H1 (cell line): ENCODE results near the gene LAMC3. TPM values are rescaled to one million over a fixed set of nuclear protein-coding genes. Genes with fewer than 3 reads are reported as not detected.

Experiments used
- CTCF ChIA-PET: fragments of 300-600 bp; sonication (Branson Sonifier 250); formaldehyde crosslinking; loops from one replicate; lab custom pipeline; 2021; ENCODE audit not compliant: partially characterized antibody; lab: Charles Lee
- POLR2A ChIA-PET: fragments of 300-600 bp; sonication (Branson Sonifier 250); formaldehyde crosslinking; loops from one replicate; lab custom pipeline; 2021; ENCODE audit warnings: inconsistent platforms; ENCODE audit not compliant: partially characterized antibody; lab: Charles Lee
- DNase-seq, 2 experiments: peaks; one replicate each; pipeline versions ENCODE4 v3.0.0 to v3.0.0-alpha.2; 2010 to 2022; ENCODE audit warnings: low spot score in 2 of 2, low read depth in 1 of 2, mixed read lengths in 1 of 2
- FAIRE-seq: peaks from 2 replicates; lab custom pipeline; 2011; peaks lifted over from hg19 to GRCh38; lab: Jason Lieb, UNC
- H2AFZ ChIP-seq: 2 replicates; pipeline ENCODE4 v1.8.1; 2012; ENCODE audit warnings: low read length, inconsistent platforms
- H2AK5ac ChIP-seq: 2 replicates; pipeline ENCODE4 v1.6.1; 2013; ENCODE audit warnings: low read depth, low read length
- H2BK120ac ChIP-seq: replicated peaks from 2 replicates; pipeline ENCODE3; 2013; ENCODE audit warnings: low read depth, low read length, inconsistent platforms
- H2BK12ac ChIP-seq: 2 replicates; pipeline ENCODE4 v1.6.1; 2013; ENCODE audit warnings: low read depth, low read length
- H2BK15ac ChIP-seq: 2 replicates; pipeline ENCODE4 v1.6.1; 2013; ENCODE audit warnings: low read length
- H2BK20ac ChIP-seq: 2 replicates; pipeline ENCODE4 v1.6.1; 2013; ENCODE audit warnings: low read length
- H2BK5ac ChIP-seq: 2 replicates; pipeline ENCODE4 v1.6.1; 2013; ENCODE audit warnings: low read depth, low read length
- H3K14ac ChIP-seq: 2 replicates; pipeline ENCODE4 v1.6.1; 2013; ENCODE audit warnings: inconsistent platforms; ENCODE audit not compliant: insufficient read length
- H3K18ac ChIP-seq: 2 replicates; pipeline ENCODE4 v1.6.1; 2013; ENCODE audit warnings: low read length; ENCODE audit errors: extremely low read depth
- H3K23ac ChIP-seq: 2 replicates; pipeline ENCODE4 v1.6.1; 2013; ENCODE audit warnings: inconsistent platforms; ENCODE audit not compliant: insufficient read length
- H3K23me2 ChIP-seq: 2 replicates; pipeline ENCODE4 v1.6.1; 2013; ENCODE audit warnings: low read depth, low read length
- H3K27ac ChIP-seq: 2 replicates; pipeline ENCODE4 v1.6.1; 2011; ENCODE audit warnings: low read depth, low read length, inconsistent platforms
- H3K27me3 ChIP-seq, 4 experiments: replicated peaks in 1 of 4; 1 replicate in 1 of 4; 2 replicates in 3 of 4; pipeline versions ENCODE4 v1.6.1 to v1.8.1; 2011 to 2013; ENCODE audit warnings: low read length in 3 of 4, mild to moderate bottlenecking in 3 of 4, inconsistent platforms in 2 of 4, mixed read lengths in 2 of 4, moderate library complexity in 1 of 4; ENCODE audit not compliant: control insufficient read depth in 3 of 4, insufficient read depth in 3 of 4; ENCODE audit errors: extremely low read depth in 1 of 4
- H3K36me3 ChIP-seq, 4 experiments: 2 replicates each; pipeline versions ENCODE4 v1.6.1 to v1.8.1; 2011 to 2013; ENCODE audit warnings: mild to moderate bottlenecking in 4 of 4, low read length in 3 of 4, moderate library complexity in 2 of 4, control low read depth in 1 of 4, inconsistent platforms in 1 of 4; ENCODE audit not compliant: insufficient read depth in 4 of 4, control insufficient read depth in 2 of 4
- H3K4ac ChIP-seq: replicated peaks from 2 replicates; pipeline ENCODE3; 2013; ENCODE audit warnings: low read length, low read depth, mixed read lengths, inconsistent platforms; ENCODE audit not compliant: insufficient read length
- H3K4me1 ChIP-seq, 4 experiments: replicated peaks in 1 of 4; 1 replicate in 1 of 4; 2 replicates in 3 of 4; pipeline versions ENCODE4 v1.6.1 to v1.8.1; 2011 to 2013; ENCODE audit warnings: low read length in 3 of 4, inconsistent platforms in 2 of 4, mixed read lengths in 1 of 4; ENCODE audit not compliant: insufficient read depth in 4 of 4, control insufficient read depth in 3 of 4
- H3K4me2 ChIP-seq, 2 experiments: 2 replicates each; pipeline versions ENCODE4 v1.6.1 to v1.8.1; 2011 to 2013; ENCODE audit warnings: low read depth in 2 of 2, low read length in 2 of 2, control low read depth in 1 of 2, inconsistent platforms in 1 of 2, mild to moderate bottlenecking in 1 of 2; ENCODE audit not compliant: insufficient read depth in 1 of 2
- H3K4me3 ChIP-seq, 4 experiments: fragments of 200-600, 300-600 bp in 1 of 4; sonication (generic), shearing (Covaris generic), sonication (Bioruptor Twin) in 1 of 4; 2 replicates each; pipeline versions ENCODE4 v1.5.1 to v1.8.1; 2011 to 2016; ENCODE audit warnings: low read length in 4 of 4, low read depth in 3 of 4, control low read depth in 2 of 4, inconsistent platforms in 2 of 4, mild to moderate bottlenecking in 2 of 4, mixed read lengths in 1 of 4, moderate library complexity in 1 of 4; ENCODE audit not compliant: insufficient read depth in 2 of 4; ENCODE audit errors: extremely low read depth in 1 of 4
- H3K56ac ChIP-seq: replicated peaks from 2 replicates; pipeline ENCODE3; 2013; ENCODE audit warnings: low read depth, mild to moderate bottlenecking, mixed read lengths, low read length, inconsistent platforms; ENCODE audit not compliant: insufficient read length
- H3K79me1 ChIP-seq: 2 replicates; pipeline ENCODE4 v1.6.1; 2013; ENCODE audit warnings: low read depth, low read length, control low read depth
- H3K79me2 ChIP-seq, 2 experiments: 2 replicates each; pipeline versions ENCODE4 v1.6.1 to v1.8.1; 2012 to 2013; ENCODE audit warnings: low read length in 2 of 2, mild to moderate bottlenecking in 2 of 2, inconsistent platforms in 1 of 2; ENCODE audit not compliant: insufficient read depth in 2 of 2, control insufficient read depth in 1 of 2
- H3K9ac ChIP-seq, 4 experiments: replicated peaks in 1 of 4; 1 replicate in 1 of 4; 2 replicates in 3 of 4; pipeline versions ENCODE4 v1.6.1 to v1.8.1; 2011 to 2013; ENCODE audit warnings: low read depth in 3 of 4, low read length in 3 of 4, control low read depth in 2 of 4, mild to moderate bottlenecking in 2 of 4, moderate library complexity in 2 of 4, inconsistent platforms in 1 of 4; ENCODE audit errors: extremely low read depth in 1 of 4
- H3K9me3 ChIP-seq, 2 experiments: 2 replicates each; pipeline versions ENCODE4 v1.6.1 to v1.8.1; 2012 to 2013; ENCODE audit warnings: mild to moderate bottlenecking in 2 of 2, moderate library complexity in 2 of 2, control low read depth in 1 of 2, inconsistent platforms in 1 of 2, low read depth in 1 of 2, low read length in 1 of 2, mixed read lengths in 1 of 2; ENCODE audit not compliant: insufficient read depth in 2 of 2
- H4K20me1 ChIP-seq, 2 experiments: replicated peaks in 1 of 2; 2 replicates each; pipeline versions ENCODE3 to v1.8.1; 2011 to 2013; ENCODE audit warnings: inconsistent platforms in 2 of 2, low read length in 2 of 2, mild to moderate bottlenecking in 1 of 2; ENCODE audit not compliant: insufficient read depth in 2 of 2, control insufficient read depth in 1 of 2
- H4K5ac ChIP-seq: 2 replicates; pipeline ENCODE4 v1.6.1; 2013; ENCODE audit warnings: low read length, low read depth, mixed read lengths, inconsistent platforms; ENCODE audit not compliant: insufficient read length
- H4K8ac ChIP-seq: 2 replicates; pipeline ENCODE4 v1.8.0; 2013; ENCODE audit warnings: mild to moderate bottlenecking, moderate library complexity, low read length, inconsistent platforms; ENCODE audit not compliant: insufficient read depth; ENCODE audit errors: extremely low read depth
- H4K91ac ChIP-seq: replicated peaks from 2 replicates; pipeline ENCODE3; 2013; ENCODE audit warnings: low read length, mixed read lengths, inconsistent platforms; ENCODE audit not compliant: insufficient read length
- GTF2F1 ChIP-seq: IDR thresholded peaks from 2 replicates; pipeline ENCODE4 v1.6.1; 2012; ENCODE audit warnings: low read depth, low read length, improper control_type of control experiment, borderline replicate concordance
- MAFK ChIP-seq: IDR thresholded peaks from 2 replicates; pipeline ENCODE4 v1.6.1; 2012; ENCODE audit warnings: low read depth, mild to moderate bottlenecking, improper control_type of control experiment, low read length
- PHF8 ChIP-seq: fragments of 200-600 bp; sonication (generic); conservative IDR thresholded peaks from 2 replicates; pipeline ENCODE4 v1.7.1; 2012; ENCODE audit warnings: low read depth, mild to moderate bottlenecking, inconsistent platforms, low read length, moderate library complexity
- POLR2A ChIP-seq, 2 experiments: IDR thresholded peaks; 1 replicate in 1 of 2; 2 replicates in 1 of 2; pipeline ENCODE4 v1.6.1; 2011; ENCODE audit warnings: low read depth in 2 of 2, low read length in 2 of 2, mild to moderate bottlenecking in 2 of 2; ENCODE audit errors: control extremely low read depth in 1 of 2
- POLR2AphosphoS5 ChIP-seq: IDR thresholded peaks from 2 replicates; pipeline ENCODE4 v1.6.1; 2011; ENCODE audit warnings: low read depth, low read length
- RAD21 ChIP-seq, 2 experiments: IDR thresholded peaks in 1 of 2; conservative IDR thresholded peaks in 1 of 2; 2 replicates each; pipeline ENCODE4 v1.6.1; 2011; ENCODE audit warnings: low read depth in 2 of 2, low read length in 2 of 2, improper control_type of control experiment in 1 of 2, inconsistent platforms in 1 of 2, mild to moderate bottlenecking in 1 of 2, moderate library complexity in 1 of 2
- RBBP5 ChIP-seq: IDR thresholded peaks from 2 replicates; pipeline ENCODE4 v1.7.1; 2012; ENCODE audit warnings: low read depth, mild to moderate bottlenecking, inconsistent platforms, low read length, moderate library complexity, borderline replicate concordance
- RFX5 ChIP-seq: IDR thresholded peaks from 2 replicates; pipeline ENCODE4 v1.6.1; 2011; ENCODE audit warnings: low read depth, low read length, improper control_type of control experiment, borderline replicate concordance
- SP1 ChIP-seq: IDR thresholded peaks from 2 replicates; pipeline ENCODE4 v1.6.1; 2011; ENCODE audit warnings: low read depth, low read length
- SP2 ChIP-seq: IDR thresholded peaks from 2 replicates; pipeline ENCODE4 v1.6.1; 2012; ENCODE audit warnings: mild to moderate bottlenecking, low read length, inconsistent platforms
- WGBS, 2 experiments: shearing (Covaris generic) in 1 of 2; methylation state at CpG; one replicate each; pipeline versions ENCODE4 v1.1.6 to v1.1.7; 2013 to 2015; ENCODE audit warnings: low lambda C conversion rate in 2 of 2, mixed read lengths in 2 of 2, inconsistent platforms in 1 of 2, low coverage in 1 of 2, missing lambda C conversion rate in 1 of 2; ENCODE audit not compliant: insufficient replicate concordance in 2 of 2, insufficient coverage in 1 of 2, insufficient read length in 1 of 2; ENCODE audit errors: extremely low coverage in 1 of 2, missing lambda C conversion rate in 1 of 2; 5-methylcytosine and 5-hydroxymethylcytosine counted together
- polyA plus RNA-seq, 7 experiments: library from polyadenylated mRNA; depleted of rRNA in 3 of 7; stranded (reverse) in 5 of 7; unstranded in 2 of 7; fragments of >200 nt in 5 of 7; fragments of 200-250 nt in 2 of 7; gene quantifications; 1 replicate in 5 of 7; 2 replicates in 1 of 7; 4 replicates in 1 of 7; pipeline versions ENCODE4 v1.2.1 to v1.2.3, GENCODE V29; 2011 to 2013; ENCODE audit warnings: missing spikeins in 2 of 7, mixed read lengths in 2 of 7
- total RNA-seq: library from RNA; stranded (reverse); fragmentation: NEBNext Ultra II Directional; extraction: Animal tissue kit (Norgen Biotek cat#: 25700); gene quantifications from 2 replicates; pipeline ENCODE4 v1.2.1, GENCODE V29; 2021
- TF ChIP-seq, protein P1 (sequence below), 3 experiments: IDR thresholded peaks; 1 replicate in 2 of 3; 2 replicates in 1 of 3; pipeline versions ENCODE4 v1.5.1 to v1.6.1; 2011; ENCODE audit warnings: low read length in 3 of 3, mild to moderate bottlenecking in 3 of 3, inconsistent platforms in 2 of 3, low read depth in 1 of 3, moderate library complexity in 1 of 3; ENCODE audit not compliant: insufficient read depth in 1 of 3; ENCODE audit errors: control extremely low read depth in 1 of 3

LAMC3 gene
- total and polyA plus RNA-seq, 2 of the 8 experiments (the other 6 are each of a cell fraction or from before 2014, with no cell fraction given): 9.3 to 12.3 TPM

DNA sequence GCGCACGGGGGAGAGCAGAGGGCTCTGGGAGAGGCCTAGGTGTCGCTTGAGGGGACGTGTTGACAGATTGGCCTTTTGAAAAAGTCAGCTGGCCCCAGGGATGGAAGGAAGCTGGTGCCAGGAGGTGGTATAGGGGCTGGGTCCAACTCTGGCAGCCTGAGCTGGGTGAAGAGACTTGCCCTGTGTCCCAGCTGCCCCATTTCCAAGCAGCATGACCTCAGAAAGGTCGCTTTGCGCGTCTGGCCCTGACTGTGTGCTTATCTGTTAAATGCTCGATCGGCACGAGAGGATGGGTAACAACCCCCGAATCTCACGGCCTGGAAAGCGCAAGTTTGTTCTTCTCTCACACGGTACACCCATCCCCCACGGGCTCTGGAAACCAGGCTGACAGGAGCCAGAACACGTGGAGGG is 31.2 kb upstream of the LAMC3 start:
- Histone ChIP-seq H2BK5ac (0 out of 2 replicates have a peak overlapping the region, but pooled peaks have one; percentile 1), H3K18ac (no peak overlapping the region), H2BK120ac (no peak overlapping the region), H2AK5ac (no peak overlapping the region), H3K79me1 (no peaks in the 10 kb centered on the region), H2AFZ (no peak overlapping the region), H3K36me3 (no peaks in the 10 kb centered on the region), H3K4me3 (no peak overlapping the region), H3K9me3 (no peaks in the 10 kb centered on the region), H3K79me2 (no peaks in the 10 kb centered on the region), H2BK12ac (no peak overlapping the region), H3K23ac (no peak overlapping the region), H3K56ac (no peak overlapping the region), H2BK15ac (no peak overlapping the region), H2BK20ac (no peak overlapping the region), H4K20me1 (no peaks in the 10 kb centered on the region), H3K9ac (no peak overlapping the region), H3K27me3 (no peaks in the 10 kb centered on the region), H3K23me2 (no peaks in the 10 kb centered on the region), H4K91ac (no peak overlapping the region), H3K4me1 (peaks cover 0 to 3% (median 0%) of the 10 kb centered on the region in 4 experiments; a peak in 1 of 7 replicates), H3K14ac (no peak overlapping the region), H4K5ac (no peak overlapping the region), H3K4me2 (no peak overlapping the region), H4K8ac (peak overlapping the region; percentile 46; the same call in 1 of the 2 replicates), H3K27ac (no peak overlapping the region), H3K4ac (no peak overlapping the region)
- FAIRE-seq: no peak
- POLR2A ChIA-PET: interaction anchor here (0.7 kb wide), 1 partner anchor 266 kb away, joined by 4 read pairs; no protein-coding TSS in a partner anchor
- CTCF ChIA-PET: interaction anchor here (0.6 to 1.0 kb wide), 2 partner anchors 18 to 22 kb away, joined by 3 read pairs; no protein-coding TSS in a partner anchor
- WGBS, 2 experiments: 84% methylated on average over 16 of the region's 16 CpGs; no CpG with 5 or more reads in 1 of the 2 experiments
- DNase-seq: no peak
- TF ChIP-seq RAD21 (IDR thresholded peaks at IDR 0.05 in 1 of 2, conservative IDR thresholded peaks at IDR 0.05 in 1 of 2; ENCODE audit: low read depth in 2 of 2, low read length in 2 of 2): no peak
- TF ChIP-seq RFX5: no peak
- no peak for TF ChIP-seq GTF2F1
- TF ChIP-seq, protein P1, sequence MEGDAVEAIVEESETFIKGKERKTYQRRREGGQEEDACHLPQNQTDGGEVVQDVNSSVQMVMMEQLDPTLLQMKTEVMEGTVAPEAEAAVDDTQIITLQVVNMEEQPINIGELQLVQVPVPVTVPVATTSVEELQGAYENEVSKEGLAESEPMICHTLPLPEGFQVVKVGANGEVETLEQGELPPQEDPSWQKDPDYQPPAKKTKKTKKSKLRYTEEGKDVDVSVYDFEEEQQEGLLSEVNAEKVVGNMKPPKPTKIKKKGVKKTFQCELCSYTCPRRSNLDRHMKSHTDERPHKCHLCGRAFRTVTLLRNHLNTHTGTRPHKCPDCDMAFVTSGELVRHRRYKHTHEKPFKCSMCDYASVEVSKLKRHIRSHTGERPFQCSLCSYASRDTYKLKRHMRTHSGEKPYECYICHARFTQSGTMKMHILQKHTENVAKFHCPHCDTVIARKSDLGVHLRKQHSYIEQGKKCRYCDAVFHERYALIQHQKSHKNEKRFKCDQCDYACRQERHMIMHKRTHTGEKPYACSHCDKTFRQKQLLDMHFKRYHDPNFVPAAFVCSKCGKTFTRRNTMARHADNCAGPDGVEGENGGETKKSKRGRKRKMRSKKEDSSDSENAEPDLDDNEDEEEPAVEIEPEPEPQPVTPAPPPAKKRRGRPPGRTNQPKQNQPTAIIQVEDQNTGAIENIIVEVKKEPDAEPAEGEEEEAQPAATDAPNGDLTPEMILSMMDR (IDR thresholded peaks at IDR 0.05; ENCODE audit: control extremely low read depth in 1 of 3, insufficient read depth in 1 of 3, low read depth in 1 of 3, low read length in 3 of 3): no peak
- TF ChIP-seq POLR2AphosphoS5: no peak
- TF ChIP-seq RBBP5: no peak
- TF ChIP-seq MAFK: no peak
- no peak for TF ChIP-seq SP2
- TF ChIP-seq POLR2A (IDR thresholded peaks at IDR 0.05; ENCODE audit: control extremely low read depth in 1 of 2, low read depth in 2 of 2, low read length in 2 of 2): no peak
- TF ChIP-seq PHF8: no peak
- TF ChIP-seq SP1: no peak
